ENCODE measurements around the gene AVPR1A. TPM values are rescaled to one million over a fixed set of nuclear protein-coding genes. Genes with fewer than 3 reads are reported as not detected.

AVPR1A gene
- total and polyA plus RNA-seq, 3 experiments from 2014 or later, result not detected

- Histone ChIP-seq H3K27me3 (ENCODE audit: insufficient read depth, low read length, poor library complexity, severe bottlenecking) (peaks cover 5% of the 10 kb centered on the region), H3K4me1 (ENCODE audit: insufficient read depth, low read length) (no peaks in the 10 kb centered on the region), H3K4me3 (ENCODE audit: low read length) (no peak overlapping the region), H3K36me3 (ENCODE audit: insufficient read depth, low read length) (no peaks in the 10 kb centered on the region), H3K9me3 (ENCODE audit: low read length) (no peaks in the 10 kb centered on the region), H3K27ac (ENCODE audit: low read depth, low read length) (no peak overlapping the region)
- H3K4me1 Mint-ChIP-seq, result peaks cover 1 to 15% (median 12%) of the 10 kb centered on the region in 3 donors
- CTCF ChIA-PET, result no interaction called here
- no peak overlapping the region for H3K4me3 Mint-ChIP-seq
- POLR2A ChIA-PET, result no interaction called here
- no peak for DNase-seq
- no peaks in the 10 kb centered on the region for H3K36me3 Mint-ChIP-seq
- H3K27me3 Mint-ChIP-seq, result peaks cover 22 to 45% of the 10 kb centered on the region in 2 donors
- H3K9me3 Mint-ChIP-seq, result peaks cover 0 to 10% (median 4%) of the 10 kb centered on the region in 5 donors
- H3K27ac Mint-ChIP-seq, result no peak overlapping the region
Observed at GRCh38 chr12:63154560-63154959, 3.6 kb upstream of the AVPR1A start.

- Mint-ChIP-seq H3K36me3 (no peaks in the 10 kb centered on the region), H3K27me3 (peaks cover 22 to 62% of the 10 kb centered on the region in 2 donors), H3K4me1 (peaks cover 1 to 15% (median 12%) of the 10 kb centered on the region in 3 donors), H3K4me3 (no peak overlapping the region), H3K27ac (no peak overlapping the region), H3K9me3 (peaks cover 0 to 11% (median 7%) of the 10 kb centered on the region in 5 donors)
- Histone ChIP-seq H3K9me3 (ENCODE audit: low read length) (no peaks in the 10 kb centered on the region), H3K4me3 (ENCODE audit: low read length) (no peak overlapping the region), H3K4me1 (ENCODE audit: insufficient read depth, low read length) (no peaks in the 10 kb centered on the region), H3K36me3 (ENCODE audit: insufficient read depth, low read length) (no peaks in the 10 kb centered on the region), H3K27me3 (ENCODE audit: insufficient read depth, low read length, poor library complexity, severe bottlenecking) (peaks cover 5% of the 10 kb centered on the region), H3K27ac (ENCODE audit: low read depth, low read length) (no peak overlapping the region)
- ChIA-PET POLR2A (no interaction called here), CTCF (no interaction called here)
- DNase-seq, result no peak
Observed at GRCh38 chr12:63152321-63152700, 1.3 kb upstream of the AVPR1A start.

GRCh38 chr12:63151623-63152320, 771 bp upstream of the AVPR1A start:
- H3K4me3 ChIP-seq (ENCODE audit: low read length), result no peak overlapping the region
- H3K36me3 Mint-ChIP-seq, result no peaks in the 10 kb centered on the region
- H3K4me3 Mint-ChIP-seq, result peak overlapping the region in 2 of 7 donors; percentile 6 to 33
- H3K27ac Mint-ChIP-seq, result peak overlapping the region in 1 of 8 donors; percentile 14
- no peaks in the 10 kb centered on the region for H3K9me3 ChIP-seq (ENCODE audit: low read length)
- peaks cover 22 to 63% of the 10 kb centered on the region in 2 donors for H3K27me3 Mint-ChIP-seq
- H3K9me3 Mint-ChIP-seq, result peaks cover 0 to 11% (median 7%) of the 10 kb centered on the region in 5 donors
- H3K27me3 ChIP-seq (ENCODE audit: insufficient read depth, low read length, poor library complexity, severe bottlenecking), result peaks cover 5% of the 10 kb centered on the region
- CTCF ChIA-PET, result no interaction called here
- POLR2A ChIA-PET, result no interaction called here
- no peak for DNase-seq
- no peaks in the 10 kb centered on the region for H3K36me3 ChIP-seq (ENCODE audit: insufficient read depth, low read length)
- no peak overlapping the region for H3K27ac ChIP-seq (ENCODE audit: low read depth, low read length)
- H3K4me1 ChIP-seq (ENCODE audit: insufficient read depth, low read length), result no peaks in the 10 kb centered on the region
- peaks cover 1 to 15% (median 12%) of the 10 kb centered on the region in 3 donors for H3K4me1 Mint-ChIP-seq

- no peak overlapping the region for H3K27ac ChIP-seq (ENCODE audit: low read depth, low read length)
- ChIA-PET POLR2A (no interaction called here), CTCF (no interaction called here)
- no peaks in the 10 kb centered on the region for H3K9me3 ChIP-seq (ENCODE audit: low read length)
- Mint-ChIP-seq H3K27ac (no peak overlapping the region), H3K4me1 (peaks cover 1 to 15% (median 12%) of the 10 kb centered on the region in 3 donors), H3K27me3 (peaks cover 22 to 63% of the 10 kb centered on the region in 2 donors), H3K36me3 (no peaks in the 10 kb centered on the region), H3K4me3 (peak overlapping the region in 1 of 7 donors; percentile 45), H3K9me3 (peaks cover 0 to 11% (median 7%) of the 10 kb centered on the region in 5 donors)
- H3K27me3 ChIP-seq (ENCODE audit: insufficient read depth, low read length, poor library complexity, severe bottlenecking), result peaks cover 5% of the 10 kb centered on the region
- no peak overlapping the region for H3K4me3 ChIP-seq (ENCODE audit: low read length)
- H3K36me3 ChIP-seq (ENCODE audit: insufficient read depth, low read length), result no peaks in the 10 kb centered on the region
- H3K4me1 ChIP-seq (ENCODE audit: insufficient read depth, low read length), result no peaks in the 10 kb centered on the region
- DNase-seq, result no peak
Observed at GRCh38 chr12:63149909-63150712, 890 bp downstream of the AVPR1A start.

GRCh38 chr12:63144556-63144955, 6.4 kb downstream of the AVPR1A start:
- no peak overlapping the region for H3K27ac ChIP-seq (ENCODE audit: low read depth, low read length)
- Mint-ChIP-seq H3K27ac (no peak overlapping the region), H3K4me3 (no peak overlapping the region), H3K9me3 (peaks cover 0 to 6% (median under 1%) of the 10 kb centered on the region in 5 donors), H3K4me1 (peaks cover 0 to under 1% (median 0%) of the 10 kb centered on the region in 3 donors), H3K27me3 (peaks cover under 1 to 26% of the 10 kb centered on the region in 2 donors), H3K36me3 (no peaks in the 10 kb centered on the region)
- no peaks in the 10 kb centered on the region for H3K9me3 ChIP-seq (ENCODE audit: low read length)
- DNase-seq, result no peak
- no peaks in the 10 kb centered on the region for H3K36me3 ChIP-seq (ENCODE audit: insufficient read depth, low read length)
- H3K4me1 ChIP-seq (ENCODE audit: insufficient read depth, low read length), result no peaks in the 10 kb centered on the region
- POLR2A ChIA-PET, result no interaction called here
- H3K4me3 ChIP-seq (ENCODE audit: low read length), result no peak overlapping the region
- no peaks in the 10 kb centered on the region for H3K27me3 ChIP-seq (ENCODE audit: insufficient read depth, low read length, poor library complexity, severe bottlenecking)
- CTCF ChIA-PET, result no interaction called here

- Mint-ChIP-seq H3K4me3 (no peak overlapping the region), H3K27ac (no peak overlapping the region), H3K4me1 (no peaks in the 10 kb centered on the region), H3K9me3 (peaks cover 0 to 3% (median 0%) of the 10 kb centered on the region in 5 donors), H3K36me3 (no peaks in the 10 kb centered on the region), H3K27me3 (no peaks in the 10 kb centered on the region)
- ChIA-PET POLR2A (no interaction called here), CTCF (no interaction called here)
- Histone ChIP-seq H3K9me3 (ENCODE audit: low read length) (no peaks in the 10 kb centered on the region), H3K27ac (ENCODE audit: low read depth, low read length) (no peak overlapping the region), H3K4me1 (ENCODE audit: insufficient read depth, low read length) (no peaks in the 10 kb centered on the region), H3K4me3 (ENCODE audit: low read length) (no peak overlapping the region), H3K27me3 (ENCODE audit: insufficient read depth, low read length, poor library complexity, severe bottlenecking) (no peaks in the 10 kb centered on the region), H3K36me3 (ENCODE audit: insufficient read depth, low read length) (no peaks in the 10 kb centered on the region)
- no peak for DNase-seq
Observed at GRCh38 chr12:63138488-63138887, 12.5 kb downstream of the AVPR1A start.

GRCh38 chr12:63133981-63134380, 17.0 kb downstream of the AVPR1A start:
- CTCF ChIA-PET, result no interaction called here
- no peak overlapping the region for H3K27ac ChIP-seq (ENCODE audit: low read depth, low read length)
- peaks cover 2 to 3% of the 10 kb centered on the region in 2 donors for H3K27me3 Mint-ChIP-seq
- H3K36me3 ChIP-seq (ENCODE audit: insufficient read depth, low read length), result no peaks in the 10 kb centered on the region
- POLR2A ChIA-PET, result no interaction called here
- no peaks in the 10 kb centered on the region for H3K36me3 Mint-ChIP-seq
- no peaks in the 10 kb centered on the region for H3K4me1 ChIP-seq (ENCODE audit: insufficient read depth, low read length)
- H3K4me1 Mint-ChIP-seq, result no peaks in the 10 kb centered on the region
- no peak overlapping the region for H3K4me3 ChIP-seq (ENCODE audit: low read length)
- H3K4me3 Mint-ChIP-seq, result no peak overlapping the region
- no peak overlapping the region for H3K27ac Mint-ChIP-seq
- no peak for DNase-seq
- H3K27me3 ChIP-seq (ENCODE audit: insufficient read depth, low read length, poor library complexity, severe bottlenecking), result no peaks in the 10 kb centered on the region
- H3K9me3 Mint-ChIP-seq, result peaks cover 0 to 2% (median 0%) of the 10 kb centered on the region in 5 donors
- H3K9me3 ChIP-seq (ENCODE audit: low read length), result no peaks in the 10 kb centered on the region

- H3K4me3 Mint-ChIP-seq, result no peak overlapping the region
- H3K27ac ChIP-seq (ENCODE audit: low read depth, low read length), result no peak overlapping the region
- peaks cover 2 to 3% of the 10 kb centered on the region in 2 donors for H3K27me3 Mint-ChIP-seq
- H3K4me1 ChIP-seq (ENCODE audit: insufficient read depth, low read length), result no peaks in the 10 kb centered on the region
- ChIA-PET CTCF (no interaction called here), POLR2A (no interaction called here)
- H3K9me3 ChIP-seq (ENCODE audit: low read length), result no peaks in the 10 kb centered on the region
- H3K27ac Mint-ChIP-seq, result no peak overlapping the region
- DNase-seq, result no peak
- H3K36me3 ChIP-seq (ENCODE audit: insufficient read depth, low read length), result no peaks in the 10 kb centered on the region
- H3K27me3 ChIP-seq (ENCODE audit: insufficient read depth, low read length, poor library complexity, severe bottlenecking), result no peaks in the 10 kb centered on the region
- H3K36me3 Mint-ChIP-seq, result no peaks in the 10 kb centered on the region
- H3K4me1 Mint-ChIP-seq, result no peaks in the 10 kb centered on the region
- H3K9me3 Mint-ChIP-seq, result no peaks in the 10 kb centered on the region
- H3K4me3 ChIP-seq (ENCODE audit: low read length), result no peak overlapping the region
Observed at GRCh38 chr12:63132201-63132600, 18.8 kb downstream of the AVPR1A start.
